Natural killer cell (primary cell): ENCODE data around the gene HINT3. TPM values are rescaled to one million over a fixed set of nuclear protein-coding genes. Genes with fewer than 3 reads are reported as not detected.

Source experiments
- ATAC-seq, 3 donors: fragments of 150-1000 bp in 2 of 3; fragments of 200-7000 bp in 1 of 3; cut with Tn5 transposase; 1 replicate in 1 of 3; 2 replicates in 2 of 3; pipeline ENCODE4 v1.10.0; 2021; ENCODE audit warnings: mild to moderate bottlenecking in 2 of 3, moderate library complexity in 2 of 3
- DNase-seq, 2 donors: peaks; one replicate each; pipeline versions ENCODE4 v3.0.0 to v3.0.0-alpha.2; 2013 to 2021; ENCODE audit warnings: mixed read lengths in 1 of 2
- H3K27ac ChIP-seq: one replicate; pipeline ENCODE4 v1.5.1; 2013; ENCODE audit warnings: mild to moderate bottlenecking, low read length
- H3K27me3 ChIP-seq: one replicate; pipeline ENCODE4 v1.6.1; 2013; ENCODE audit warnings: low read length; ENCODE audit not compliant: control insufficient read depth, insufficient read depth
- H3K36me3 ChIP-seq: one replicate; pipeline ENCODE4 v1.6.1; 2013; ENCODE audit warnings: low read length; ENCODE audit not compliant: control insufficient read depth, insufficient read depth
- H3K4me1 ChIP-seq: one replicate; pipeline ENCODE4 v1.6.1; 2013; ENCODE audit warnings: low read length; ENCODE audit not compliant: control insufficient read depth, insufficient read depth
- H3K4me3 ChIP-seq: one replicate; pipeline ENCODE4 v1.5.1; 2013; ENCODE audit warnings: low read length
- H3K9me3 ChIP-seq: one replicate; pipeline ENCODE4 v1.6.1; 2013; ENCODE audit warnings: low read length; ENCODE audit not compliant: control insufficient read depth, insufficient read depth
- H3K27ac Mint-ChIP-seq, 2 donors: one replicate each; pipeline ENCODE4 v1.8.0; 2022; ENCODE audit warnings: mild to moderate bottlenecking in 2 of 2, mixed read lengths in 2 of 2, moderate library complexity in 1 of 2
- H3K27me3 Mint-ChIP-seq, 2 donors: one replicate each; pipeline ENCODE4 v1.8.0; 2022; ENCODE audit warnings: low read depth in 2 of 2, mixed read lengths in 2 of 2
- H3K36me3 Mint-ChIP-seq: one replicate; pipeline ENCODE4 v1.8.0; 2022; ENCODE audit warnings: mixed read lengths
- H3K4me1 Mint-ChIP-seq, 2 donors: one replicate each; pipeline ENCODE4 v1.8.0; 2022; ENCODE audit warnings: mixed read lengths in 2 of 2
- H3K4me3 Mint-ChIP-seq: one replicate; pipeline ENCODE4 v1.8.0; 2022; ENCODE audit warnings: mild to moderate bottlenecking, moderate library complexity, mixed read lengths
- H3K9me3 Mint-ChIP-seq, 2 donors: one replicate each; pipeline ENCODE4 v1.8.0; 2022; ENCODE audit warnings: mixed read lengths in 2 of 2
- WGBS: methylation state at CpG from one replicate; pipeline ENCODE4 v1.1.7; 2013; ENCODE audit warnings: missing lambda C conversion rate; ENCODE audit not compliant: insufficient coverage; 5-methylcytosine and 5-hydroxymethylcytosine counted together
- intact Hi-C: fragments of 100-400 bp; cut with micrococcal nuclease; formaldehyde crosslinking; loops from one replicate; pipeline ENCODE4 v1.14.2; 2022
- total RNA-seq, 4 donors: library from RNA; stranded (reverse); fragments of 120-200 nt in 1 of 4; gene quantifications; one replicate each; pipeline versions ENCODE4 v1.2.3 to v1.2.4, GENCODE V29; 2013 to 2022
- TF ChIP-seq, protein P1 (sequence below): fragments of 200-600 bp; IDR thresholded peaks from one replicate; pipeline ENCODE4 v1.8.0; 2022; ENCODE audit warnings: antibody characterized with exemption

Gene HINT3
- total RNA-seq, 3 donors from 2014 or later (not counting 1 experiment from before 2014, with no cell fraction given), result 9.7 to 10.5 (median 10.3) TPM

DNA sequence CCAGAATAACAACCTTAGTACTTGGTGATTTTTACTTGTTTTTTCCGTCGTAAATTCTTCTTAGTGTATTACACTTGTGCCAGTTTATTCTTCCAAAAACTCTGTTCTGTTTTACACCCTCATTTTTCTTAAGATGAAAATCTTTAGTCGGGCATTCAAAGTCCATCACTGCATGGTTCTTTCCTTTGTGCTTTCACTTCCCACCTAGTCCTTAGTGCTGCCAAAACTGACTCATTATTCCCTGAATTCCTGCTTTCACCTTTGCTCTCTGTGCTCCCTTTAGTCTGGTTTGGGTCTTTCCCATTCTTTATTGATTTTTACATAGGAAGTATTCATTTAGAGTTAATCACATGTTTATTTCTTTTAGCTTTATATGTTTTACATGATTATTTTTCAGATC is 33.1 kb downstream of the HINT3 start:
- ATAC-seq (no peak), DNase-seq (no peak)
- Mint-ChIP-seq H3K36me3 (no peaks in the 10 kb centered on the region), H3K4me1 (no peaks in the 10 kb centered on the region), H3K27ac (no peak overlapping the region), H3K4me3 (no peak overlapping the region), H3K27me3 (no peaks in the 10 kb centered on the region), H3K9me3 (no peaks in the 10 kb centered on the region)
- Histone ChIP-seq H3K4me3 (no peak overlapping the region), H3K27me3 (no peaks in the 10 kb centered on the region), H3K9me3 (no peaks in the 10 kb centered on the region), H3K27ac (no peak overlapping the region), H3K4me1 (no peaks in the 10 kb centered on the region), H3K36me3 (no peaks in the 10 kb centered on the region)
- intact Hi-C loops, result no loop called here
- WGBS, result 93% methylated on average over 3 of the region's 3 CpGs
- TF ChIP-seq, protein P1, sequence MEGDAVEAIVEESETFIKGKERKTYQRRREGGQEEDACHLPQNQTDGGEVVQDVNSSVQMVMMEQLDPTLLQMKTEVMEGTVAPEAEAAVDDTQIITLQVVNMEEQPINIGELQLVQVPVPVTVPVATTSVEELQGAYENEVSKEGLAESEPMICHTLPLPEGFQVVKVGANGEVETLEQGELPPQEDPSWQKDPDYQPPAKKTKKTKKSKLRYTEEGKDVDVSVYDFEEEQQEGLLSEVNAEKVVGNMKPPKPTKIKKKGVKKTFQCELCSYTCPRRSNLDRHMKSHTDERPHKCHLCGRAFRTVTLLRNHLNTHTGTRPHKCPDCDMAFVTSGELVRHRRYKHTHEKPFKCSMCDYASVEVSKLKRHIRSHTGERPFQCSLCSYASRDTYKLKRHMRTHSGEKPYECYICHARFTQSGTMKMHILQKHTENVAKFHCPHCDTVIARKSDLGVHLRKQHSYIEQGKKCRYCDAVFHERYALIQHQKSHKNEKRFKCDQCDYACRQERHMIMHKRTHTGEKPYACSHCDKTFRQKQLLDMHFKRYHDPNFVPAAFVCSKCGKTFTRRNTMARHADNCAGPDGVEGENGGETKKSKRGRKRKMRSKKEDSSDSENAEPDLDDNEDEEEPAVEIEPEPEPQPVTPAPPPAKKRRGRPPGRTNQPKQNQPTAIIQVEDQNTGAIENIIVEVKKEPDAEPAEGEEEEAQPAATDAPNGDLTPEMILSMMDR, result no peak

DNA sequence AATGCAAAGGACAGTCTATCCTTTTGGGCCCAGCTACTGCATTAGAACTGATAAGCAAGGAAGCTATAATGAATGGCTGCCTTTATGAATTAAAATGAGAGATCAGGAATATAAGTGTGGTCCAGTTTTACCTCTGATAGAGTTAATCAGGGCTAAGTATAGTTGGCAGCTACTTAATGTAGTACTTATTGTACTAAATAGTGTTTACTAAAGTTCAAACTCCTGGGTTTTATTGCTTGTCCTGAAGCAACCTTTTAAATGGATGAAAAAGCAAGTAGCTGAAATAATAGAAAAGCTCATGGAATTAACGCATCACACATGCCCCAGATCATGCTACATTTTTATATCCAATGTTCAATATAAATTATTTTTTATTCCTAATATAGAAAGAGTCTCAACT is 35.1 kb downstream of the HINT3 start:
- Mint-ChIP-seq H3K4me3 (no peak overlapping the region), H3K36me3 (no peaks in the 10 kb centered on the region), H3K27me3 (no peaks in the 10 kb centered on the region), H3K4me1 (peaks cover 4 to 5% of the 10 kb centered on the region in 2 donors), H3K9me3 (no peaks in the 10 kb centered on the region), H3K27ac (no peak overlapping the region)
- no peak overlapping the region for H3K27ac ChIP-seq
- ATAC-seq, result no peak
- H3K36me3 ChIP-seq, result no peaks in the 10 kb centered on the region
- no peak for DNase-seq
- H3K4me1 ChIP-seq, result no peaks in the 10 kb centered on the region
- WGBS, result no CpG with 5 or more reads among the region's 1 CpG
- no peaks in the 10 kb centered on the region for H3K27me3 ChIP-seq
- intact Hi-C loops, result no loop called here
- no peak overlapping the region for H3K4me3 ChIP-seq
- H3K9me3 ChIP-seq, result no peaks in the 10 kb centered on the region
- TF ChIP-seq, protein P1, result no peak

DNA sequence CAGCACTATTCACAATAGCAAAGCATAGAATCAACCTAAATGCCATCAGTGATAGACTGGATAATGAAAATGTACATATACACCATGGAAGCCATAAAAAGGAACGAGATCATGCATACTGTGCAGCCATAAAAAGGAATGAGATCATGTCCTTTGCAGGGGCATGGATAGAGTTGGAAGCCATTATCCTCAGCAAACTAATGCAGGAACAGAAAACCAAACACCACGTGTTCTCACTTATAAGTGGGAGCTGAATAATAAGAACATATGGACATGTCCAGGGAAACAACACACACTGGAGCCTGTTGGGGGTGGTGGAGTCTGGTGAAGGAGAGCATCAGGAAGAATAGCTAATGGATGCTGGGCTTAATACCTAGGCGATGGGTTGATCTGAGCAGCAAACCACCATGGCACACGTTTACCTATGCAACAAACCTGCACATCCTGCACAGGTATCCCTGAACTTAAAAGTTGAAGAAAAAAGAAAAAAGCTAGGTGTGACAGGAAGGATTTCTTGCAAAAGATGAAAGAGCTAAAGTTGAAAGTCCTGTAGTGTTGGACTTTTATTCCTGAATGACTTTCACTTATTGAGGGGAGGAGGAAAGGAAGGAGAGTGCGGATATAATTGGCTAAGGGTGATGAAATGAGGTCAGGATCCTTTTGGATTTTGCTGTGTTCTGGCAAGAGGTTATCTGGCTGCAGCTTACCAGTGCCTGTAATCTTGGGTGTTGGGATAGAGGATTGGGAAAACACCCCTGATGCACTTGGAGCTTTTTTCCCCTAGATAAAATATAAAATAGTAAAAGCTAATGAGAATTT is 38.3 kb downstream of the HINT3 start:
- Mint-ChIP-seq H3K36me3 (peaks cover 7% of the 10 kb centered on the region), H3K27me3 (no peaks in the 10 kb centered on the region), H3K9me3 (no peaks in the 10 kb centered on the region), H3K4me3 (no peak overlapping the region), H3K27ac (no peak overlapping the region), H3K4me1 (peaks cover 4 to 5% of the 10 kb centered on the region in 2 donors)
- Histone ChIP-seq H3K36me3 (peaks cover 15% of the 10 kb centered on the region), H3K4me3 (no peak overlapping the region), H3K9me3 (no peaks in the 10 kb centered on the region), H3K27ac (no peak overlapping the region), H3K4me1 (no peaks in the 10 kb centered on the region), H3K27me3 (no peaks in the 10 kb centered on the region)
- TF ChIP-seq, protein P1, result no peak
- DNase-seq, result no peak
- intact Hi-C loops, result loop anchor here (5.0 kb wide), 1 partner anchor 1272 kb away; the partner anchor contains the start of gene RNF146
- 95% methylated on average over 4 of the region's 5 CpGs for WGBS
- no peak for ATAC-seq
